Stimulated activated CD4-positive, alpha-beta T cell treated with anti-CD3 and anti-CD28 coated beads, Interleukin-2, amount 100 ng/mL, for 24 hours (primary cell): ENCODE data around the gene RAD54L.
"Not testable (repeated sequence)": the region's sequence is repeated elsewhere in the genome, so short reads cannot be mapped to it uniquely, and the experiment has no call there.

Source experiments
- DNase-seq, 2 donors: peaks; one replicate each; pipeline ENCODE4 v3.0.0-alpha.2; 2020

Gene RAD54L

DNA sequence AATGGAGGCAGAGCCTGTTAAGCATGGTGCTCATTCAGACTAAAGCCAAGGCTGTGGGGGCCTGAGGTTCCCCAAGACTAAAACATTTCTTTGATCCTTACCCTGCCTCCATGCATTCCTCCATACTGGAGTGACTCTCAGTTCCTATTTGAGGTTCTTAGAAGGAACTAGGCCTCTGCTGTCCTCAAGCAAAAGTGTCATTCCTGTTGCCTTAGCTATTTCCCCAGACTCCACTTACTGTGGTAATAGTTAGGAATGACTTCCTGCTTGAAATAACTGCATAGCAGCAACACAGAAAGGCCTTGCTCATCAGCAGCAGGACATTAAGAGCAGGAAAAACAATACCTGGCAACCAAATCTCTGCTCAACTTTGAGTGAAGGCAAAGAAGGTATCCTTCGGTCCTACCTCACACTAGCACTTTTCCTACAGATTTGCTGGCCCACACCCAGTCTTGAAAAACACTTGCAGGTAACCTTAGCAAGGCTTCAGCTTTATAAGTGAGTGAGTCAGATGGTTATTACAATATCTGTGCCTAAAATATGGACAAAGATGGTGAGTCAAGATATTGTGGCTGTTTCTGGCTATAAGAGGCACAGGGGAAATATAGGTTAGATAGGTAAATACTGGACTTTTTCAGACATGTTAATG is 41.0 kb downstream of the RAD54L start:
- no peak for DNase-seq

DNA sequence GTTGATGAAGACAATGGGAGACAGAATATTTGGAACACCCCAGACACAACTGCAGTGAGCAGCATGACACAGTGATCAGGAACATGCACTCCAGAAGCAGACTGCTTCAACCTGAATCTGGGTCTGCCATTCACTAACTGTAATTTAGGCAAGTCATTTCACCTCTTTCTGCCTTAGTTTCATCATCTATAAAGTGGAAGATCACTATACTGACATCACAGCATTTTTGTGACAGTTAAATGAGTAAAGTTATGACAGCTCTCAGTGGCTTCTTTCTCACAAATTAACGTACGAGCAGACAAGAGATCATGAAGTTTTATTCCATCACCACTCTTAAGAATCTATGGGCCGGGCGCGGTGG is 41.6 kb downstream of the RAD54L start:
- no peak for DNase-seq

DNA sequence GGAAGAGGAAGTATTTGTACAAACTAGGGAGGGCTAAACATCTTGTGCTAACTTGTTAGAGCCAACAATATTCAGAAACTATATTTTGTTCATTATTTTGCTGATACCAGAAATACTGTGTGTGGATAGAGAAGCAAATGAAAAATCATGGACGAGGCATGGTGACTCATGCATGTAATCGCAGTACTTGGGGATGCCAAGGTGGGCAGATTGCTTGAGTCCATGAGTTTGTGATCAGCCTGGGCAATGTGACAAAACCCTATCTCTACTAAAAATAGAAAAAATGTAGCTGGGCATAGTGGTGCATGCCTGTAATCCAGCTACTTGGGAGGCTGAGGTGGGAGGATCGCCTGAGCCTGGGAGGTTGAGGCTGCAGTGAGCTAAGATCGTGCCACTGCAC is 42.4 kb downstream of the RAD54L start:
- no peak for DNase-seq

DNA sequence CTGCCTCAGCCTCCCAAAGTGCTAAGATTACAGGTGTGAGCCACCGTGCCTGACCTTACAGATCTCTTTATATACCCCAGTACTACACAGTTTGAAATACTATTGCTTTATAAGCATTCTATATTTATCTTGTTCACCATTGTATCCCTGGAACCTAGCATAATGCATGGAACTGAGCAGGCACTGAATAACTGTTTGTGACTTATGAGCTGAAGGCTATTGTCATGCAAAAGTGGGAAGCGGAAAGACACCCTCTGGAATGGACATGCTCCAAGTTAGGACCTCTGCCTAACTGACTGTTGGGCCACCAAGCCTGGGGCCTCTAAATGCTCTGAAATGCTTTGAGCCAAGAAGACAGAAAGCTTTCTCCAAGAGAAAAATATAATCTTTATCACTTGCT is 47.7 kb downstream of the RAD54L start:
- no peak for DNase-seq

DNA sequence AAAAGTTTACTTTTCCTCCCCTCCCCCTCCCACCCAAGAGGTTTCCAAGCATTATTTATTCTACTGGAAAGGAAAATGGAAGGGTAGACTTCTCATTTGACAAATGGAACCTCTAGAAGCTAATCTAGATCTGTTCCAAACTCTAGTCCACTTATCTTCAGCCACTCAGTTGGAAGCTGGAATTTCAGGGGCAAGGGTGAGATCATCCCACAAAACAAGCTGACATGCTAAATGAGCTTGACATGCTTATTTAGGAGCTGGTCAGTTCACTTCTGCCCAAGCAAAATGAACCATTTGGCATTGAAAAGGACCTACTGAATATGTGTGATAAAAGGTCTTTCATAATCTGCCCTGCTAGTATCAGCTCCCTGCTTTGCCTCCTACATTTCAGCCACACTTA is 50.8 kb downstream of the RAD54L start:
- DNase-seq = no peak

DNA sequence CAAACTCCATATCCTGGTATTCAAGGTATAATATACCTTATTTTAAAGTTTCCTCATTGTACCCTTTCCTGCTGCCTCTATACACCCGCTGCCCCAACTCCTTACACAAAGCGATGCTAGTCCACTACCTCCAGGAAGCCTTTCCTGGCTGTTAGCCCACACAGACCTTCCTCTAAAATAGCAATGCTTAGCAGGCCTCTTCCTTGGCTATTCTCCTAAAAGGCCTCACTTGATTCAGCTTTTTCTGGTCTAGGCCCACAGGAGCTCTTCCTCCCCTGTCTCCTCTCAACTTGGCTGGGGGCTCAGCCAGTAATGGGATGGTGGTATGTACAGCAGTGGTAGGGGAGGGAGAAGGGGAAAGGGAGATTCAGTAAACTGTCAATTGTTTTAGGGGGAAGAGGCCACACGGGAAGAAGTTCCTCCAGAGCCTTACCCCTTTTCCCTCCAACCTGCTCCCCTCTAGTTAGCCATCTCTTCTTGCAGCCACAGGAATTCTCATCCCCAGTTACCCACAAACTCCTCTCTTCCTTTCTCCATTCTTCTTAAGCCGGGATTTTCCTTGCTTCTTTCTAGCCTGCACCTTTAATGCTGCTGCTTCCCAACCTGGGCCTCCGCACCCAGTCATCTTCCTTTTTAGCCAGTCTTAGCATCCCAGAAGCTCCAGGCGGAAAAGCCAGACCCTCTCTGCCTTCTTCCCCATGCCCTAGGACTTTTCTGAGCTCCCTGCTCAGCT is 53.3 kb downstream of the RAD54L start:
- no peak for DNase-seq

DNA sequence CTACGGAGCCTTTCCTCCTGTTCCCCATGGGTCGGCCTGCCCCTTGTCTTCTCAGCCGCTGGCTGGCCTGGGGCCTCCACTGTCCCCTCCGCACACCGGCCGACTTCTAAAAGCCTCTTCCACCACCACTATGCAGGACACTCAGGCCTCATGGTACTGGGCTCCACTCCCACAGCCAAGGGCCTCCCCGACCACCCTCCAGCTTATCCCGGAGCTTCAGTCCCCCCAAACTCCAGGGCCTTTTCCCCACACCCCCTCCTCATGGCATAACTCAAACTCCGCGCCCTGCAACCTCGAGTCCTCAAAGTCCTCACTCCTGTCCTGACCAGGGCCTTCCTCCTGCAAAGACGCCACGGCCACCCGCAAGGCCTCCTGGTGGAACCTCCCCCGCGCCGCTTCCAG is 53.8 kb downstream of the RAD54L start:
- no peak for DNase-seq

DNA sequence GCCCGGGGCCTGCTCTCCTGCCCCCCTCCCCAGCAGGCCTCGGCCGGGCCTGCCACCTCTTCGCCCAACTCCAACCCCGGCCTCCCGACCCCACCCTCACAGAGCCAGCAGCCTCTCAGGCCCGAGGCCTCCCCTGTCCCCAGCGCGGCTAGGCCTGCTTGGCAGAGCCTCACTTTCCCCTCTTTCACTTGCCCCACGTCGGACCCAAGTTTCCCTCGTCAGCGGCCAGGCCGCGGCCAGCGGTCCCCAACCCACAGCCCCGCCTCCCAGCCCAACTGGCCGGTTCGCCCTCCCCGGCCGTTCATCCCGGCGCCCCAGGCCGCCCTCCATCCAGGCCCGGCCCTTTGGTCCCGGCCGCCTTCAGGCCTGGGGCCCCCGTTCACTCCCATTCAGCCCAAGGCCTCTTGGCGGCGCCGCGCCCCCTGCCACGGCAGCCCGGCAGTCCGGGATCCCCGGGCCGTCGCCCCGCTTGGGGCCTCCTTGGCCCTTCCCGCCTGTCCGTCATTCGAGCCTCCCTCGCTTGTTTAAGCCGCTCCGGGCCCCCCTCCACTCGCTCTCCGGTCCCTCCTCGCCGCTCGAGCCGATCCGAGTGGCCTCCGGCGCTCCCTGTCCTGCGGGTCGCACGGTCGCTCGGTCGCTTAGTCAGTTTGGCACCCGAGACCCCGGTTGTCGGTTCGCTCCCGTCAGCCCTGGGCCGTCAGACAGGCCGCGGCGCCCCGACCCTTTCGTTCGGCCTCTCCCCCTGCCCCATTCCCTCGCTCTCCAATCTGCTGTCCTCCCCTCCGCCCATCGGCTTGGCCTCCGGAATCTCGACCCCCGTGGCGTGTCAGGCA is 54.5 kb downstream of the RAD54L start:
- peak; percentile 58 to 66 for DNase-seq

DNA sequence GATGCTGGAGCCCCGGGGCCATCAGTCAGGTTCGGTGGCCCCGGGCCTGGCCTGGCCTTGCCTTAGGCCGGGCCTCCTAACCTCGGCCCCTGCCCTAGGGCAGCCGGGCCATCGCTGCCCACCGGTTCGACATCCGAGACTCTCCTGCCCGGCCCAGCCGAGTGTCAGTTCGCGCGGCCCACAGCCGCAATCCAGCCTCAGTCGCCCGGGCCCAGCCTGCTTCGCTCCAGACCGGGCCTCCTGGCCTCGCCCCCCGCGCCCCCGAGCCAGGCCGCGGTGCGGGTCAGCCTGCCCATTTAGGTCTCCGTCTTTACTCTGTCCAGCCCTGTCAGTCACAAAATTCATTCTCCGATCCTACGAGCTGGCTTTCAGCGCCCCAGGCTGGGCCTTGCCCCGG is 55.1 kb downstream of the RAD54L start:
- peak in 1 of 2 donors; percentile 41 for DNase-seq

DNA sequence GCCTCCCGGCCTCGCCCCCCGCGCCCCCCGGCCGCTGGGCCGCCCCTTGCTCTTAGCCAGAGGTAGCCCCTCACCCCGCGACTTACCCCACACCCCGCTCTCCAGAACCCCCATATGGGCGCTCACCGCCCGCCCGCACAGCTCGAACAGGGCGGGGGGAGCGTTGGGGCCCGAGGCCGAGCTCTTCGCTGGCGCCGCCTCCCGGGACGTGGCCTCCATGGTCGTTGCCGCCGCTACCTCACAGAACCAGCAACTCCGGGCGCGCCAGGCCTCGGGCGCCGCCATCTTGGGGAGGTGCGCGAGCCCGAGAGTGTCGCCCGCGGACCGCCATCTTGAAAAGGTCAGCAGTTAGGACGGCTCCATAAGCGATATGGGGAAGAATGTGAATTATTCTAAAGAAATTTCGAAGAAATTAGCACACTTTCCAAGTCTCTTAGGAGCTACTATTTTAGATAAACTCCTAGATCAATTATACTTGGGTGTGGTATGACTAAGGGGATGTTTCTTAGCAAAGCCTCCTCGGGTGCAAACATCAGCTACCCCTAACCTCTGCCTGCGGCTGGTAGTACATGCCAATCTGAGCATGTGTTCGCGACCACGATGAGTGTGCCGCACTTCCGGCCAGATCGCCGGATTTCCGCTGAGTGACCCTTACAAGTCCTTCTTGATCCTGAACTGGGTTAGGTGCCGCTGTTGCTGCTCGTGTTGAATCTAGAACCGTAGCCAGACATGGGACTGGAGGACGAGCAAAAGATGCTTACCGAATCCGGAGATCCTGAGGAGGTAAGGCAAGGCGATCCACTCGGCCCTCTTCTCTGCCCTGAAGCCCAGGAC is 55.7 kb downstream of the RAD54L start, which contains the start of the genes LRRC41 and UQCRH:
LRRC41 (minus strand) TSS at position 579 of the 834 bp plus-strand sequence; CDS start at position 285, 294 bp downstream.
UQCRH (plus strand) TSS at position 661 of the 834 bp plus-strand sequence; CDS start at position 730, 69 bp downstream.
- DNase-seq = peak; percentile 91 to 92

DNA sequence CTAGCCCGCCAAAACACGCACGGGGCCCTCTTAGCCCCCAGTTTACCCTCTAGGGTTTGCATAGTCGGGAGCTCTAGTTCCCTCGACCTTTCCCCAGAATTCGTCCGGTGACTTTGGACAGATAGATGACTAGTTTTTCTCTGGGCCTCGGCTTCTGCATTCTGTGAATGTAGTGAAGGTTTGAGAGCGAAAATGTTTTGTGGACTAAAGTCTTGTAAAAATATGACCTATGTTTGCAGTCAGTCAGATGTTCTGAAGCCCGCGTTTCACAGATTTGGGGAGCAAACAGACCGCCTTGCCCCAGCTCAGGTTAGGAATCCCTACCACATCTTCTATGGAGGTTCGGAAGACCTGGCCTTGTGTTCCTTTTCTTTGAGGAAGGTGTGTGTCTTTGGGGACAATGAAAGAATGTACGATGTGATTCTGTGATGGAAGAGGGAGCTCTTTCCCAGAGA is 56.3 kb downstream of the RAD54L start:
- no peak for DNase-seq

DNA sequence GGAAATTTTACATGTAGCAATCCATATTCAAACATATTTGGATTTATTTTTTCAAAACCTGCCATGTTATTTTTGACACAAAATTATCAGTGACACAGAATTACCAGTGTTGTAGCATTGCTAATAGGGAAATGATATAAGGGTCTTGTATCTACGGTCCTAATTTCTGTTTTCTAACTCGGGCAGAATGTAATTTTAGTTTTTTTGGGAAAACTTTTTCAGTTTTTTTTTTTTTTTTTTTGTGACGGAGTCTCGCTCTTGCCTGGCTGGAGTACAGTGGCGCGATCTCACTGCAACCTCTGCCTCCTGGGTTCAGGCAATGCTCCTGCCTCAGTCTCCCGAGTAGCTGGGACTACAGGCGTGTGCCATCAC is 58.6 kb downstream of the RAD54L start:
- DNase-seq = no peak

DNA sequence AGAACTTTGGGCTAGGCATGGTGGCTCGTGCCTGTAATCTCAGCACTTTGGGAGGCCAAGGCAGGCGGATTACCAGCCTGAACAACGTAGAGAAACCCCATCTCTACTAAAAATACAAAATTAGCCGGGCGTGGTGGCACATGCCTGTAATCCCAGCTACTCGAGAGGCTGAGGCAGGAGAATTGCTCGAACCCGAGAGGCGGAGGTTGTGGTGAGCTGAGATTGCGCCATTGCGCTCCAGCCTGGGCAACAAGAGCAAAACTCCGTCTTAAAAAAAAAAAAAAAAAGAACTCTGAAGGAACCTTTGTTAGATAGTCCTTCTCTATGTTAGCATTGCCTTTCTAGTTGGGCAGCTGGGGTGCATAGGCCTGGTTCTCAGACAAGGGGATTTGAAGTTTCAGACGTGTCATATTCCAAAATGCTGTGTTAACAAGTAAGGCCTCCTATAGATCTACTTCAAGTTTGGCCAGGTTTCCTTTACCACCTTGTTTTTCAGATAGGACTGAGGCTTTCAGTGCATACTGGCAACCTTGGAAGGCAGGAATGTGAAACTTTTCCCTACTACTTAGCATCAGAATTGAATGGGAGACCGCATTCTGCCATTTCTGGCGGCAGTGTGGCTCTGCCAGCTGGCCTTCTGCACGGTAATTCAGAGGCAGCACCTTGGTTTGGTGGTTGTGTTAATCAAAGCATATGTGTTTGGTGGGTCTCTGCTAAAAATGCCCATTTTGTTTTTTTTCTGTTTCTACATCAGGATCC is 62.0 kb downstream of the RAD54L start:
- DNase-seq = no peak

DNA sequence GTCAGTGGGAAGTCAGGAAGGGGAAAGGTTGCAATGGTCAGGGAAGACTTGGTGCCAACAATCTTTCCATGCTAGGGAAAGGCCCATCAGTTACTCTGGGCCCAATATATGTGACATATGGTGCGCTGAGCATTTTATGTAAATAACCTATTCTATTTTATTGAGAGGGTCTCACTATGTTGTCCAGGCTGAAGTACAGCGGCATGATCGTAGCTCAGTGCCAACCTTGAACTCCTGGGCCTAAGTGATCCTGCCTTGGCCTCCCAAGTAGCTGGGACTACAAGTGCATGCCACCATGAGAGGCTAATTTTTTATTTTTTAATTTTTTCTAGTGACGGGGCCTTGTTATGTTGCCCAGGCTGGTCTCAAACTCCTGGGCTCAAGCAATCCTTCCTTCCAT is 62.8 kb downstream of the RAD54L start:
- DNase-seq = no peak

DNA sequence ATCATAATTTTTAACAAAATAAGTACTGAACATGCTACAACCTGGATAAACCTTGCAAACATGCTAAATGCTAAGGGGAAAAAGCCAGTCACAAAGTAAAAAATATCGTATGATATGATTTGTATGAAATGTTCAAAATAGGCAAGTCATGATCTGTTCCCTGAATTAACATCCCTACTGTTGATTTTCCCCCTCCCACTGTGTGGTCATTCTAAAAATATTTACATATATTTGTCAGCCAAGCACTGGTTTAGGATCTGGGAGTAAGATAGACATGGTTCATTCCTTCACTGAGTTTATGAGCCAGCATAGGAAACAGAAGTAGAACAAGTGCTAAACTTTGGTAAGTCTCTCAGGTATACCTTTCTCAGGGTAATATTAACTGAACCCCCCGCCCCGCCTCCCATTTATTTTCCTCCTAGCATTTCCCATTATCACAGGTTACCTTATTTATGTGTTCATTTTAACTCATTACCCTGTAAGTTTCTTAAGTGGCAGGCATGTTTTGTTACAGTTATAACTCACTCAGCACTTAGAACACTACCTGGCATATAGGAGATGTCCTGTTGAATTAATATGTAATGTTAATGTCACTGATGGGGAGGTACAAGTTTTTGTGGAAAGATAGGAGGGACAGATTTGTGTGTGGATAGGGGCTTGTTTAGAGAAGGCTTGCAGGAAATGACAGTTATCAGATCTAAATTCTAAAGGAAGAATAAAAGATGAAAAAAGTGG is 68.3 kb downstream of the RAD54L start:
- DNase-seq = no peak

DNA sequence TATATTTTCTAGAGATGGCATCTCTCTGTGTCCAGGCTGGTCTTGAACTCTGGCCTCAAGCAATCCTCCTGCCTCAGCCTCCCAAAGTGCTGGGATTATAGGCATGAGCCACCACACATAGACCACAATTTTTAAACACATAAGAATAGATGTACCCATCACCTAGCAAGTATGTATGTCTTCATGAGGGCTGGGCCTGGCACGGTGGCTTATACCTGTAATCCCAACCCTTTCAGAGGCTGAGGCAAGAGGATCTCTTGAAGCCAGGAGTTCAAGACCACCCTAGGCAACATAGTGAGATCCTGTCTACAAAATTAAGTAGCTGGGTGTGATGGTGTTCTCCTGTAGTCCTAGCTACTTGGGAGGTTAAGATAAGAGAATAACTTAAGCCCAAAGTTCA is 69.8 kb downstream of the RAD54L start:
- DNase-seq = no peak

DNA sequence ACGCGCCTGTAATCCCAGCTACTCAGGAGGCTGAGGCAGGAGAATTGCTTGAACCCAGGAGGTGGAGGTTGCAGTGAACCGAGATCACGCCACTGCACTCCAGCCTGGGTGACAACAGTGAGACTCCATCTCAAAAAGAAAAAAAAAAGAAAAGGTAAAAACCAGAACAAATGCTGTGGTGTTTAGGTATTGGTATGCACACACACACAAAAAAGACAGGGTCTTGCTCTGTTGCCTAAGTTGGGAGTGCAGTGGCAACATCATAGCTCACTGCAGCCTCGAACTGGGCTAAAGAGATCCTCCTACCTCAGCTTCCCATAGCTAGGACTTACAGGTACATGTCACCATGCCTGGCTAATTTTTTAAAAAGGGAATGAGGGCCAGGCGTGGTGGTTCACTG is 71.7 kb downstream of the RAD54L start:
- DNase-seq = not testable (repeated sequence)

DNA sequence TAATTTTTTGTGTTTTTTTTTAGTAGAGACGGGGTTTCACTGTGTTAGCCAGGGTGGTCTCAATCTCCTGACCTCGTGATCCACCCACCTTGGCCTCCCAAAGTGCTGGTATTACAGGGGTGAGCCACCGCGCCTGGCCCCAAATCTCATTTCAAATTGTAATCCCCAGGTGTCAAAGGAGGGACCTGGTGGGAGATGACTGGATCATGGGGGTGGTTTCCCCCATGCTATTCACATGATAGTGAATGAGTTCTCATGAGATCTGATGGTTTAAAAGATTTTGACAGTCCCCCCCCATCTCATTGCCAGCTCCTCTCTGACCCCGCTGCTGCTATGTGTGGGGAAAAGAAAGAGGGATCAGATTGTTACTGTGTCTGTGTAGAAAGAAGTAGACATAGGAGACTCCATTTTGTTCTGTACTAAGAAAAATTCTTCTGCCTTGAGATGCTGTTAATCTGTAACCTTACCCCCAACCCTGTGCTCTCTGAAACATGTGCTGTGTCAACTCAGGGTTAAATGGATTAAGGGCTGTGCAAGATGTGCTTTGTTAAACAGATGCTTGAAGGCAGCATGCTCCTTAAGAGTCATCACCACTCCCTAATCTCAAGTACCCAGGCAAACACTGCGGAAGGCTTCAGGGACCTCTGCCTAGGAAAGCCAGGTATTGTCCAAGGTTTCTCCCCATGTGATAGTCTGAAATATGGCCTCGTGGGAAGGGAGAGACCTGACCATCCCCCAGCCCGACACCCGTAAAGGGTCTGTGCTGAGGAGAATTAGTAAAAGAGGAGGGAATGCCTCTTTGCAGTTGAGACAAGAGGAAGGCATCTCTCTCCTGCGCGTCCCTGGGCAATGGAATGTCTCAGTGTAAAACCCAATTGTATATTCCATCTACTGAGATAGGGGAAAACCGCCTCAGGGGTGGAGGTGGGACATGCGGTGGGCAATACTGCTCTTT is 72.7 kb downstream of the RAD54L start:
- DNase-seq = not testable (repeated sequence)

DNA sequence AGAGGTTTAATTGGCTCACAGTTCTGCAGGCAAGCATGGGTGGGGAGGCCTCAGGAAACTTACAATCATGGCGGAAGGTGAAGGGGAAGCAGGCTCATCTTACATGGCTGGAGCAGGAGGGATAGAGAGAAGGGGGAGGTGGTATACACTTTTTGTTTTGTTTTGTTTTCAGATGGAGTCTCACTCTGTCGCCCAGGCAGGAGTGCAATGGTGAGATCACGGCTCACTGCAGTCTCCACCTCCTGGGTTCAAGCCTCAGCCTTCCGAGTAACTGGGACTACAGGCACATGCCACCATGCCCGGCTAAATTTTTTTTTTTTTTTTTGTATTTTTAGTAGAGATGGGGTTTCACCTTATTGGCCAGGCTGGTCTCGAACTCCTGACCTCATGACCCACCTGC is 74.6 kb downstream of the RAD54L start:
- not testable (repeated sequence) for DNase-seq
